TTC549 (cell line): ENCODE data around the gene DOCK1.

Experiments used
- FAIRE-seq: peaks from 2 replicates; lab custom pipeline; 2012; peaks lifted over from hg19 to GRCh38; lab: Jason Lieb, UNC

Gene DOCK1

DNA sequence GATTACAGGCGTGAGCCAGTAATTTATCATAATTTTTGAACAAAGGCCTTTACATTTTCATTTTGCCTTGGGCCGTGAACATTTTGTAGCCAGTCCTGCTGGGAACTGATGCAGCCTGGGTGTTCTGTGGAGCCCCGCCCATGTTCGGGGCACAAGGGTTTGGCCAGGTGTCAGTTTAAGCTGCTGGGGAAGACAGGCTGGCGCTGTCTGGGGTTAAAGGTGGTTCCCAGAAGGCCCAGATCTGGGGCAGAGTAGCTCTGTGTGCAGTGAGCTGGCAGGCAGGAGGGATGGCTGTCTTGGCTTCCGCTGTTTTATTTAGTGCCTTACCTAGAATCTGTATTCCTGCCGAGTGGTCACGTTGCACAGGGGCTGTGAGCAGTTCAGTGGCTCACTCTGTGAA lies 50.2 kb downstream of the DOCK1 start:
- no peak for FAIRE-seq

DNA sequence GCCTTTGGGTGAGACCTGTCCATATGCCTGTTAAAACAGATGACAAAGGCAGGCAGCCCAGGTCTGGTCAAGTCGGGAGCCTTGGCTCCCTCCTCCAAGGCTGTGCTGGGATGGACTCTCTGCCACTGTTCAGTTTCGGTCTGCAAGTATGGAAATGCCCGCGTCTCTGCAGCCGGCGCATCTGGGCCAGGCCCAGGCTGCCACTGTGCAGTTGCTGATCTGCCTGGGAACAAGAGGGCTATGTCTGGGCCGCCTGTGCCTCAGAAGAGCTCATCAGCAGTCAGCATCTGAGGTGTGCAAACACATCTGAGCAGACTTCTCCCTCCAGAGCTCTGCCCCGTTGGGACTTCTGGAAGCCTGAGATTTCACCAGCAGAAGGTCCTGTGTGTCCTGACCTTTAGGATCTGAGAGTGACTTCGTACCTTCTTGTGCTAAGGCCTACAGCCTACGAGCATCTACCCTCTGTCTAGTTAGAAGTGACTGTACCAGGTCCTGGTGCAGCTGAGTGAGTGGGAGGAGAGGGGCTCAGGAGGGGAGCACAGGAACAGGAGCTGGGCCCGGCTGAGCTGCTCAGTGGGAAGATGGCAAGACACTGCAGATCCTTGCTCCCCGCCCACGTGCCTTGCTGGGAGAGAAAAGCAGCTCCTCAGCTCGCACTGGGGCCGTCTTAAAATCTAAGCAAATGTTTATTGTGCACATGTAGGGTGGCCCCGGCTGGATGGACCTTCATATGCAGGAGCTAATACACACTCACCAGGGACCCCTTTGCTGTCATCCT lies 50.9 kb downstream of the DOCK1 start:
- no peak for FAIRE-seq

DNA sequence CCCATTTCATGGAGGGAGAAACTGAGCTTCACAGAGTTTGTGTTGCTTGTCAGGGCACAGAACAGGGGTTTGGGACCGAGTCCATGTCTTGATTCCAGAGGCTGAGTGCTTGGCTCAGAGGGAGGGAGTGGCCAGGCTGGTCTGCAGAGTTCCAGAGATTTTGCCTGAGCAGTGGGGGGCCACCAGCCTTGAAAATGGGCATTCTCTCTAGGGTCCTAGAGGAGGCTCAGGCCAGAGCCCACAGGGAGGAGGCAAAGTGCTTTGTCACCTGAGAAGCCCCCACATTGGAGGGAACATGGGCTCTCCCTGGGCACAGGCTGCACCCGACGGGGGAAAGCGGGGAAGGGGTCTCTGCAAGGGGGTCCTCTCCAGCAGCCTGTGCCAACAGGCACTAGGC lies 51.5 kb downstream of the DOCK1 start:
- no peak for FAIRE-seq

GRCh38 chr10:126957111-126957510 lies 51.9 kb downstream of the DOCK1 start:
- FAIRE-seq: no peak

DNA sequence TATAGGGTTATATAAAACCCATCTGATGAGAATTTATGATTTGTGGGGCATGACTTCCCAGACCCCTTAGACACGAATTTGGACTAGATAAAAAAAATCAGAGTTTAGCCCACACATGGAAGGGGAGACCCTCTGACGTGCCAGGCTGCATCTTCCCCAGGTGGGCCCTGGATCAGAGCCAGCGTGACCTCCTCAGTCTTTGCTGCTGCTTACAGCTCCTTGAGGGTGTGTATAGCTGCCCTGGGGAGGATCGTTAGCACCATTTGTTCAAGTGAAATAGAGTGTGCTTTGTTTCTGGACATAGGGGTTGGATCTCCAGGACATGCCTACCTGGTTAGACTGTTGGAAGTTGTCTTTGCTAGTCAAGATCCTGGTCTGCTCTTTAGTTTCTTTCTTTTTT lies 54.2 kb downstream of the DOCK1 start:
- FAIRE-seq: no peak

- no peak for FAIRE-seq
Measured at GRCh38 chr10:126959906-126960685, 54.9 kb downstream of the DOCK1 start.

- FAIRE-seq: no peak
Measured at GRCh38 chr10:126963354-126963753, 58.1 kb downstream of the DOCK1 start.

DNA sequence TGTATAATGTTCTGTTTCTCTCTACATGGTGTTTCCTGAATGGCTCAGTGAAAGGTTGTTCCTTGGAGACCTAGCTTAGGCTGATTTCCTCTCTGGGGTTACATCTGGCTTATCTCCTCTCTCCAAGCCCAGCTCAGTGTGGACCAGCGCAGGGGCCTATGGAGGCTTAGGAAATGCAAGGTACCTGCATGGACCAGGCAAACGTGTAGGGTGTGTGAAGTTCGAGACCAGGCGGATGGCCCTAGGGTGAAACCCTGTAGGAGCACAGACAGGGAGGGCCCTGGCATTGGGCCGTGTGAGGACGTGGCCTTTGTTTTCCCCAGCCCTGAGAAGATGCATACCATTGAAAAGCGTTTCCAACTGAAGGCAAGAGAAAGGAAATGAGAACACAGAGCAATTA lies 59.0 kb downstream of the DOCK1 start:
- FAIRE-seq: no peak

GRCh38 chr10:126966938-126967337 lies 61.7 kb downstream of the DOCK1 start:
- no peak for FAIRE-seq

DNA sequence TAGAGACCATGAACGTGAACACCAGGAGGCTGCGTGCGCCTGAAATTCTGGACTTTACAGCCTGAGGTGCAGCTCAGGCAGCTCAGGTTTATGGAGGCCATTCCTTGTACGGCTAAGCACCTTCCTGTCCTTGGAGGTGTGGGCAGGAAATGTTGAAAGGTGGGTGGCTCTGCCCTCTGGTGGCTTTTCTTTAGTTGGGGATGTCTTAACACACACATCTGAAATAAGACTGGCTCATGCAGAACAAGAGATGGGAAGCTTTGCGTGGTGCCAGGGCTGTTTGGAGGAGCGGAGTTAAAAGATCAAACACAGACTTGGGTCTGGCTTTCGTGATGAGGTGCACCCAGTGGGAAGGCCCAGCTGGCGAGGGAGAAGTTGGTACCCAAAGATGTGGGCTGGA lies 64.1 kb downstream of the DOCK1 start:
- FAIRE-seq: no peak

- FAIRE-seq: no peak
Measured at GRCh38 chr10:126972635-126973414, 67.6 kb downstream of the DOCK1 start.

GRCh38 chr10:126975221-126975620 lies 70.0 kb downstream of the DOCK1 start:
- FAIRE-seq: no peak

DNA sequence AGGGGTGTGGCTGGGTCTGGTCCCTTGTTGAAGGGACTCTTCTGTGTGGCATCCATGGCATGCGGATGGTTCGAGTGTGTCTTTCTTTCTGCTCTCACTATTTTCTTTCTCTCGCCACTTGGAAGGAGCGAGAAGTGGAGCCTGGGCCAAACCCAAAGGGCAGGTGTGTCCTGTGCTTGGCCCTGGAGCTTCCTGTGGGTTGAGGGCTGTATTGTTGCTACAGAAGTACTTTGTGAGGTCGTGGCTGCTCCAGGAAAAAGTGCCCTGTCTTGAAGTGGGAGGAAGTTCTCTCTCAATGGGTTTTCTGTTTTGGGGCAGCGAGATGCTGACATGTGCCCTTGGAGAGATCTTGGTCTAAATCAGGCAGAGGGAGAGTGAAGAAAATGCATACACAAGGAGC lies 72.0 kb downstream of the DOCK1 start:
- FAIRE-seq: no peak

DNA sequence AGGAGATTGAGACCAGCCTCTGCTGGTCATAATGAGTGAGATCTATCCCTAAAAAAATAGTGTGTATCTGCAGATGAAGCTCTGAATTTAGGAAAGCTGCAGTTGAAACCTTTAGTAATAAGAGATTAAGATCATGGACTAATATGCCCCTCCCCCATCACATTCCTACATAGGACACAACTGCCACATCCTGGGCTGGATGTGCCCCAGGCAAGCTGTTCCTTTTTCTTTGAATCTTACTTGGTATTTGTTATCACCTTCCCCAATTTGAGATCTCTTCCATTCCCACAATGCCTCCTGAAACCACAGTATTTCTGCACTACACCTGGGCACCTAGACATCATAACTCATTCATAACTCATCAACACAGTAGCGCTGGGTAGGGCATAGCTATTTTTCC lies 74.1 kb downstream of the DOCK1 start:
- FAIRE-seq: no peak

DNA sequence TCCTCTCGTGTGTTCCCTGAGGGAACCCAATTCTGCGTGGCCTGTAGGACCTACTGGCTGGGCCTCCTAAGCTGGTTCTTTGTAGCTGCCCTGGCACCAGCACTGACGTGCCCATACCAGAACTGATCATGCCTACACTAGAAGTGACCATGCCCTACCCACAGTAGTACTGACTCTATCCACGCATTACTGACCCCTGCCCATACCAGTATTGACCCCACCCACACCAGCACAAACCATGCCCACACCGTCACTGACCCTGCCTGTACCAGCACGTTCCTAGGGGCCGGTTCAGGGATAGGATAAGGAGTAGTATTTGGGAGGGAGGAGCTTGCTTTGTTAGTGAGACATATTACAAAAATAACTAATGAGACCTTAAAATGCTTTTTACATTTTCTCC lies 88.0 kb downstream of the DOCK1 start:
- FAIRE-seq: no peak

DNA sequence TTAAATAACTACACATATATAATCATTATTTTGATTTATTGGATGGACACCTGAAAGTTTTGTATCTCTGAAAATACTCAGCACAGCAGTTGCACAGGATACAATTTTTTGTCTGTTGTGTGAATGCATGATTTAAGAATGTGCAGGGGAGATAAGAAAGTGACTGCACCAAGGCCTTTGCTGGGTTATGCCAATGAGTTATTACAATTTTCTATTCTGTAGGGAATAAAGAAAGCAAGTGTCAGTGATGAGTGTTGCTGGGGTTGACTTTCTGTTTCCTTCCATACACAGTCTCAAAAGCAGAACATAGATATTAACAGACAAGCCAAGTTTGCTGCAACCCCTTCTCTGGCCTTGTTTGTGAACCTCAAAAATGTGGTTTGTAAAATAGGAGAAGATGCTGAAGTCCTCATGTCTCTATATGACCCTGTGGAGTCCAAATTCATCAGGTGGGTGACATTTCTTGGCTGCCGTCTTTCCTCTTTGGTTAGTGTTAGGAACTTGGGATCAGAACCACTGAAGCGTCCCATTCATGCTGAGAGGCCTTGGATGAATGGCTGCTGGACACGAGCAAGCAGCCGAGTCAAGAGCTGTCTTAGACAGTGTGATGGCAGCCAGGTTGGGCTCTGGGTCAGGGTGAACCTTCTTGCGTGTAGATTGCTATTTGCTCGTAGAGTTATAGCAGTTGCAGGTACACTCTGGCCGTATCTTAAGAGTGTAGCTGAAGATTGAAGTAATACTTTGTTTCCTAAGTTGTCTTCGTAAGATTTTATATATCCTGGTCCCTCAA lies 92.8 kb downstream of the DOCK1 start:
- FAIRE-seq: no peak

GRCh38 chr10:127000598-127000997 lies 95.4 kb downstream of the DOCK1 start:
- FAIRE-seq: no peak

GRCh38 chr10:127003032-127003685 lies 97.9 kb downstream of the DOCK1 start:
- no peak for FAIRE-seq

- FAIRE-seq: no peak
Measured at GRCh38 chr10:127006453-127006852, 101.2 kb downstream of the DOCK1 start.

GRCh38 chr10:127009366-127009765 lies 104.1 kb downstream of the DOCK1 start:
- no peak for FAIRE-seq

GRCh38 chr10:127011174-127011573 lies 105.9 kb downstream of the DOCK1 start:
- no peak for FAIRE-seq
